ENCODE measurements around the gene PAQR4. TPM values are rescaled to one million over a fixed set of nuclear protein-coding genes. Genes with fewer than 3 reads are reported as not detected.
"Not testable (repeated sequence)": the region's sequence is repeated elsewhere in the genome, so short reads cannot be mapped to it uniquely, and the experiment has no call there.

Gene PAQR4
- total RNA-seq, 1 donor from 2014 or later = 9.2 TPM

DNA sequence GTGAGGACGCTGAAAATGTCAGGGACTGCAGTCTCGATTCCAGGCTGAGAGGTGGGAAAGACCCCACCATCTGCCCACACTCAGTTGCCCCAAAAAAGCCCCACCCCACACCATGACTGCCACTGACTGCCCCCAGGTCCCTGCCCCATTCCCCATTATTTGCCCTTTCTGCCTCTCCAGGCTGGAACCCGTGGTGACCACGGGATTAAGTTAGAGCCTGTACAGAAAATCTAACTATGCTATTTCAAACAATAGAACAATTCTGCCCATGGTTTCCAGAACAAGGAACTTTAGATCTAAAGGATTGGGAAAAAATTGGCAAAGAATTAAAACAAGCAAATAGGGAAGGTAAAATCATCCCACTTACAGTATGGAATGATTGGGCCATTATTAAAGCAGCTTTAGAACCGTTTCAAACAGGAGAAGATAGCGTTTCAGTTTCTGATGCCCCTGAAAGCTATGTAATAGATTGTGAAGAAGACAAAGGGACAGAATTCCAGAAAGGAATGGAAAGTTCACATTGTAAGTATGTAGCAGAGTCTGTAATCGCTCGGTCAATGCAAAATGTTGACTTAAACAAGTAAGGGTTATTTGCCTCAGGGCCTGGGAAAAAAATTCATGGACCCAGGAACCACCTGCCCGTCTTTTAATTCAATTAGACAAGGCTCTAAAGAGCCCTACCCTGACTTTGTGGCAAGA is 43.0 kb upstream of the PAQR4 start:
- peaks cover 14 to 25% of the 10 kb centered on the region in 2 donors for H3K36me3 ChIP-seq
- H3K27me3 ChIP-seq = no peaks in the 10 kb centered on the region
- TF ChIP-seq, protein P1, sequence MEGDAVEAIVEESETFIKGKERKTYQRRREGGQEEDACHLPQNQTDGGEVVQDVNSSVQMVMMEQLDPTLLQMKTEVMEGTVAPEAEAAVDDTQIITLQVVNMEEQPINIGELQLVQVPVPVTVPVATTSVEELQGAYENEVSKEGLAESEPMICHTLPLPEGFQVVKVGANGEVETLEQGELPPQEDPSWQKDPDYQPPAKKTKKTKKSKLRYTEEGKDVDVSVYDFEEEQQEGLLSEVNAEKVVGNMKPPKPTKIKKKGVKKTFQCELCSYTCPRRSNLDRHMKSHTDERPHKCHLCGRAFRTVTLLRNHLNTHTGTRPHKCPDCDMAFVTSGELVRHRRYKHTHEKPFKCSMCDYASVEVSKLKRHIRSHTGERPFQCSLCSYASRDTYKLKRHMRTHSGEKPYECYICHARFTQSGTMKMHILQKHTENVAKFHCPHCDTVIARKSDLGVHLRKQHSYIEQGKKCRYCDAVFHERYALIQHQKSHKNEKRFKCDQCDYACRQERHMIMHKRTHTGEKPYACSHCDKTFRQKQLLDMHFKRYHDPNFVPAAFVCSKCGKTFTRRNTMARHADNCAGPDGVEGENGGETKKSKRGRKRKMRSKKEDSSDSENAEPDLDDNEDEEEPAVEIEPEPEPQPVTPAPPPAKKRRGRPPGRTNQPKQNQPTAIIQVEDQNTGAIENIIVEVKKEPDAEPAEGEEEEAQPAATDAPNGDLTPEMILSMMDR (IDR thresholded peaks at IDR 0.05) = no peak
- peaks cover 0 to 4% of the 10 kb centered on the region in 2 donors for H3K4me1 ChIP-seq
- H3K4me3 ChIP-seq = no peak overlapping the region
- DNase-seq (ENCODE audit: low spot score in 2 of 2) = no peak
- no peak overlapping the region for H3K27ac ChIP-seq
- intact Hi-C loops (cut with DNase I) = loop anchor here (2.0 kb wide), 1 partner anchor 21 kb away; no protein-coding TSS in a partner anchor
- H3K9me3 ChIP-seq = no peaks in the 10 kb centered on the region

DNA sequence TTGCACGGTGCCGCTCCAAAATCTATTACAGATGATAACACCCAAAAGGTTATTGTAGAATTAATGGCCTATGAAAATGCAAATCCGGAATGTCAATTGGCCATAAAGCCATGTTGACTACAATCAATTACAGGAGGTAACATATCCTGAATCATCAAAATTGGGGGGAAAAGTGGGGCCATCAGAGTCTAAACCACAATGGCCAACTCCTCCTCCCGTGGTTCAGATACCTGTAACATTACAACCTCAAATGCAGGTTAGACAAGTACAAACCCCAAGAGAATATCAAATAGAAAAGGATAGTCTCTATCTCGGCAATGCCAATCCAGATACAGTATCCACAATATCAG is 42.5 kb upstream of the PAQR4 start:
- DNase-seq (ENCODE audit: low spot score in 2 of 2) = no peak
- intact Hi-C loops (cut with DNase I) = loop anchor here (2.0 kb wide), 1 partner anchor 22 kb away; no protein-coding TSS in a partner anchor
- peaks cover 14 to 26% of the 10 kb centered on the region in 2 donors for H3K36me3 ChIP-seq
- H3K4me3 ChIP-seq = peak overlapping the region in 1 of 2 donors; percentile 45
- no peaks in the 10 kb centered on the region for H3K9me3 ChIP-seq
- peaks cover 0 to 4% of the 10 kb centered on the region in 2 donors for H3K4me1 ChIP-seq
- H3K27ac ChIP-seq = no peak overlapping the region
- TF ChIP-seq, protein P1 (IDR thresholded peaks at IDR 0.05) = no peak
- H3K27me3 ChIP-seq = no peaks in the 10 kb centered on the region

DNA sequence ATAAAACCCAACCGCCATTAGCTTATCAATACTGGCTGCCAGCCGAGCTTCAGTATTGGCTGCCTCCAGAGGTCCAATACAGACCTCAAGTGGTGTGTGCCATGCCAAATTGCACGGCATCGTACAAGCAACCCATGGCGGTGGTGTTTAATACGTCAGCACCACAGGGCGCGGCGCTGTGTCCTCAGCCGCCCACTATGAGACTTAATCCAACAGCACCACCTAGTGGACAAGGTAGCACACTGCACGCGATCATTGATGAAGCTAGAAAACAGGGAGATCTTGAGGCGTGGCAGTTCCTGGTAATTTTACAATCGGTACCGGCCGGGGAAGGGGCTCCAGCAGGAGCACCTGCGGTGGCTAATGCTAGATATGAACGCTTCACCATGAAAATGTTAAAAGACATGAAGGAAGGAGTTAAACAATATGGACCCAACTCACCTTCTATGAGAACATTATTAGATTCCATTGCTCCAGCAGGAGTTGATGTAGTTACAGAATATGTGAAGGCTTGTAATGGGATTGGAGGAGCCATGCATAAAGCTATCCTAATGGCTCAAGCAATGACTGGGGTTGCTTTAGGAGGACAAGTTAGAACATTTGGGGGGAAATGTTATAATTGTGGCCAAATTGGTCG is 42.0 kb upstream of the PAQR4 start:
- H3K9me3 ChIP-seq = no peaks in the 10 kb centered on the region
- no peaks in the 10 kb centered on the region for H3K27me3 ChIP-seq
- TF ChIP-seq, protein P1 (IDR thresholded peaks at IDR 0.05) = peak; percentile 93 to 97 (median 94)
- peaks cover 0 to 4% of the 10 kb centered on the region in 2 donors for H3K4me1 ChIP-seq
- peak; percentile 68 to 95 for DNase-seq (ENCODE audit: low spot score in 2 of 2)
- peaks cover 14 to 25% of the 10 kb centered on the region in 2 donors for H3K36me3 ChIP-seq
- H3K4me3 ChIP-seq = peak overlapping the region in 1 of 2 donors; percentile 45
- intact Hi-C loops (cut with DNase I) = loop anchor here (2.0 kb wide), 1 partner anchor 22 kb away; no protein-coding TSS in a partner anchor
- no peak overlapping the region for H3K27ac ChIP-seq

DNA sequence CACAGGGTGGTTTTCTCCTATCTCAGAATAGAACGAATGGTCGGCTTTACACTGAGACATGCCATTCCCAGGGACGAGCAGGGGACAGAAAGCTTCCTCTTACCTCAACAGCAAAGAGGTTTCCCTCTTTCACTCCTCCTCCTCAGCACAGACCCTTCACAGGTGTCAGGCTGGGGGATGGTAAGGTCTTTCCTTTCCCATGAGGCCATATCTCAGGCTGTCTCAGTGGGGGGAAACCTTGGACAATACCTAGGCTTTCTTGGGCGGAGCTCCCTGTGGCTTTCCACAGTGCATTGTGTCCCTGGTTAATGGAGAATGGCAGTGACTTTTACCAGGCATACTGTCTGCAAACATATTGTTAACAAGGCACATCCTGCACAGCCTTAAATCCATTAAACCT is 41.0 kb upstream of the PAQR4 start:
- H3K4me1 ChIP-seq; DNase-seq (ENCODE audit: low spot score in 2 of 2); intact Hi-C loops (cut with DNase I); H3K27me3 ChIP-seq; H3K27ac ChIP-seq; H3K4me3 ChIP-seq; H3K9me3 ChIP-seq: not testable (repeated sequence)
- peaks cover 20 to 22% of the 10 kb centered on the region in 2 donors for H3K36me3 ChIP-seq

DNA sequence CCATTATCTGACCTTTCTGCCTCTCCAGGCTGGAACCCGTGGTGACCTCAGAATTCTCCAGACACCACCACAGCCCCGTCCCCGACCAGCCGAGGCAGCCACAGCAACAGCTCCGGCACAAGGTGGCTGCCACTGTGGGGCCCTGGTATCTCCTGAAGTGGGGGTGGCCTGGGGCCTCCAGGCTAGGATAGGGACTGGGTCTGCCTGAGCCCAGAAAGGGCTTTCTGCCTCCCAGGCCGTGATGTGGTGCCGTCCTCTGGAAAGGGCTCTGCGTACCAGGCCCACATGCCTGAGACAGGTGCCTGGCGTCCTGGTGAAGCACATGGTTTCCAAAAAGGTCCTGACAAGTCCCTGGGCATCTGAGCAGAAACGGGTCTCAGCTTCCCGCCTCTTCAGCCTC is 40.4 kb upstream of the PAQR4 start:
- H3K27me3 ChIP-seq = no peaks in the 10 kb centered on the region
- intact Hi-C loops (cut with DNase I) = no loop called here
- H3K4me3 ChIP-seq = no peak overlapping the region
- peaks cover 0 to 4% of the 10 kb centered on the region in 2 donors for H3K4me1 ChIP-seq
- no peaks in the 10 kb centered on the region for H3K9me3 ChIP-seq
- no peak for DNase-seq (ENCODE audit: low spot score in 2 of 2)
- H3K27ac ChIP-seq = no peak overlapping the region
- H3K36me3 ChIP-seq = peaks cover 27 to 29% of the 10 kb centered on the region in 2 donors
- TF ChIP-seq, protein P1 (IDR thresholded peaks at IDR 0.05) = no peak

DNA sequence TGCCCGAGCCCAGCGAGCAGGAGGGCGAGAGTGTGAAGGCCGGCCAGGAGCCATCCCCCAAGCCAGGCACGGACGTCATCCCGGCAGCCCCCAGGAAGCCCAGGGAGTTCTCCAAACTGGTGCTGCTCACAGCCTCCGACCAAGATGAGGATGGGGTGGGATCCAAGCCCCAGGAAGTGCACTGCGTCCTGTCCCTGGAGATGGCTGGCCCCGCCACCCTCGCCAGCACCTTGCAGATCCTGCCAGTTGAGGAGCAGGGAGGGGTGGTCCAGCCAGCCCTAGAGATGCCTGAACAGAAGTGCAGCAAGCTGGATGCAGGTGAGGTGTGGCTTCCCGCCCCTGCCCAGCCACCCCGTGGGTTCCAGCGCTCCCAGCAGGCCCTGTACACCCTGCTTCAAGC is 39.5 kb upstream of the PAQR4 start:
- intact Hi-C loops (cut with DNase I) = no loop called here
- TF ChIP-seq, protein P1 (IDR thresholded peaks at IDR 0.05) = no peak

More for the DNA sequence above, 39.5 kb upstream of the PAQR4 start:
- no peaks in the 10 kb centered on the region for H3K27me3 ChIP-seq
- H3K4me1 ChIP-seq = peaks cover 0 to 4% of the 10 kb centered on the region in 2 donors
- H3K27ac ChIP-seq = no peak overlapping the region
- peaks cover 35 to 37% of the 10 kb centered on the region in 2 donors for H3K36me3 ChIP-seq
- no peaks in the 10 kb centered on the region for H3K9me3 ChIP-seq
- no peak for DNase-seq (ENCODE audit: low spot score in 2 of 2)
- no peak overlapping the region for H3K4me3 ChIP-seq
